ENCODE measurements around the gene GDPD4.

DNA sequence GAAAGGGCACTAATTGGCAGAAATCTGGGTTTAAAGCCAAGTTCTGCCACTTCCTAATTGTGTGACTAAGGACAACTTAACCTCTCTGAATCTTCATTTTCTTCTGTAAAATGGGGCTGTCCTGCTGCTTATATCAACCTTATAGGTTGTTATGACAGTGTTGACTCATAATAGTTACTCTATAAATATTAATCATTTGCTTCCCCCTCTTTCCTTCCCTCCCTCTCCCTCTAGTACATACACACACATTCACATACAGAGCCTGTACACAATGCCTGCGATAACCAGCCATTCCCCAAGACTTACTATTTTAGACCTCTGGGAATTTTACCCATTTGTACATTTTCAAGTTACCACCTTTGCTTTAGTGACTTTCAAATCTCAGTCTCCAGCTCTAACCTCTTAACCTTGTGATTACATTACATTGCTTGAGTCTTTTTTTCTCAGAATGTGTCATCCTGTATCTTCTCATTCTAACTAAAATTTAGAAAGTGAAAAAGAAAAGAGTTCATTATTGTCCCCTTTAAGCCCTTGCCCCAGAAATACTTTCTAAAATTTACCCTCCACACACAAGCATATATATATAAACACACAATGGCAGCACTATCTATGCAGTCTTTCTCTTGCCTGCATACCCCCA is 31.9 kb downstream of the GDPD4 start:
- TF ChIP-seq, protein P1, sequence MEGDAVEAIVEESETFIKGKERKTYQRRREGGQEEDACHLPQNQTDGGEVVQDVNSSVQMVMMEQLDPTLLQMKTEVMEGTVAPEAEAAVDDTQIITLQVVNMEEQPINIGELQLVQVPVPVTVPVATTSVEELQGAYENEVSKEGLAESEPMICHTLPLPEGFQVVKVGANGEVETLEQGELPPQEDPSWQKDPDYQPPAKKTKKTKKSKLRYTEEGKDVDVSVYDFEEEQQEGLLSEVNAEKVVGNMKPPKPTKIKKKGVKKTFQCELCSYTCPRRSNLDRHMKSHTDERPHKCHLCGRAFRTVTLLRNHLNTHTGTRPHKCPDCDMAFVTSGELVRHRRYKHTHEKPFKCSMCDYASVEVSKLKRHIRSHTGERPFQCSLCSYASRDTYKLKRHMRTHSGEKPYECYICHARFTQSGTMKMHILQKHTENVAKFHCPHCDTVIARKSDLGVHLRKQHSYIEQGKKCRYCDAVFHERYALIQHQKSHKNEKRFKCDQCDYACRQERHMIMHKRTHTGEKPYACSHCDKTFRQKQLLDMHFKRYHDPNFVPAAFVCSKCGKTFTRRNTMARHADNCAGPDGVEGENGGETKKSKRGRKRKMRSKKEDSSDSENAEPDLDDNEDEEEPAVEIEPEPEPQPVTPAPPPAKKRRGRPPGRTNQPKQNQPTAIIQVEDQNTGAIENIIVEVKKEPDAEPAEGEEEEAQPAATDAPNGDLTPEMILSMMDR (IDR thresholded peaks at IDR 0.05): no peak
- TF ChIP-seq POLR2A (IDR thresholded peaks at IDR 0.05): no peak
- no peak for TF ChIP-seq POLR2AphosphoS5 (IDR thresholded peaks at IDR 0.05)
